Activated CD4-positive, alpha-beta memory T cell treated with anti-CD3 and anti-CD28 coated beads, Interleukin-2, amount 10 ng/mL, durations not matched to agents 7 days and 5 days (primary cell): Measurements from ENCODE around the gene KRT9. TPM values are rescaled to one million over a fixed set of nuclear protein-coding genes. Genes with fewer than 3 reads are reported as not detected.
"Not testable (repeated sequence)": the region's sequence is repeated elsewhere in the genome, so short reads cannot be mapped to it uniquely, and the experiment has no call there.

Experiments used
- CTCF ChIA-PET: fragments of 350-600 bp; sonication (Branson Sonifier 250); formaldehyde crosslinking; loops from one replicate; lab custom pipeline; 2021; ENCODE audit warnings: antibody characterized with exemption, inconsistent platforms; lab: Charles Lee
- POLR2A ChIA-PET: fragments of 350-600 bp; sonication (Branson Sonifier 250); formaldehyde crosslinking; loops from one replicate; lab custom pipeline; 2021; ENCODE audit warnings: antibody characterized with exemption; lab: Charles Lee
- DNase-seq: peaks from one replicate; pipeline ENCODE4 v3.0.0-alpha.2; 2020
- H3K27ac Mint-ChIP-seq: one replicate; pipeline ENCODE4 v1.8.0; 2021; ENCODE audit warnings: mild to moderate bottlenecking, mixed read lengths
- H3K27me3 Mint-ChIP-seq: one replicate; pipeline ENCODE4 v1.8.0; 2021; ENCODE audit warnings: mixed read lengths
- H3K36me3 Mint-ChIP-seq: one replicate; pipeline ENCODE4 v1.8.0; 2021; ENCODE audit warnings: low read depth, mixed read lengths
- H3K4me1 Mint-ChIP-seq: one replicate; pipeline ENCODE4 v1.8.0; 2021; ENCODE audit warnings: mixed read lengths
- H3K4me3 Mint-ChIP-seq: one replicate; pipeline ENCODE4 v1.8.0; 2021; ENCODE audit warnings: mild to moderate bottlenecking, mixed read lengths
- H3K9me3 Mint-ChIP-seq: one replicate; pipeline ENCODE4 v1.8.0; 2021; ENCODE audit warnings: mixed read lengths
- total RNA-seq, 2 experiments: library from RNA; stranded (reverse); gene quantifications; one replicate each; pipeline ENCODE4 v1.2.3, GENCODE V29; 2021

KRT9 gene
- not detected for total RNA-seq

- peaks cover 12% of the 10 kb centered on the region for H3K9me3 Mint-ChIP-seq
- H3K4me1 Mint-ChIP-seq: peaks cover 6% of the 10 kb centered on the region
- H3K4me3 Mint-ChIP-seq: no peak within 1 kb of the TSS
- CTCF ChIA-PET: interaction anchor here (0.8 to 3.0 kb wide), 3 partner anchors 23 to 91 kb away, joined by 3 to 9 read pairs (median 5); no protein-coding TSS in a partner anchor
- DNase-seq: no peak
- peaks cover 6% of the 10 kb centered on the region for H3K36me3 Mint-ChIP-seq
- H3K27me3 Mint-ChIP-seq: peaks cover 24% of the 10 kb centered on the region
- H3K27ac Mint-ChIP-seq: no peak within 1 kb of the TSS
- POLR2A ChIA-PET: no interaction called here
Observed at GRCh38 chr17:41571561-41572434, at the start of gene KRT9. KRT9 (minus strand) TSS chr17:41572059; CDS start chr17:41571992, 67 bp downstream.

GRCh38 chr17:41621435-41621817 lies 49.6 kb upstream of the KRT9 start:
- H3K9me3 Mint-ChIP-seq, POLR2A ChIA-PET, H3K4me3 Mint-ChIP-seq, DNase-seq, H3K27ac Mint-ChIP-seq, H3K4me1 Mint-ChIP-seq, H3K27me3 Mint-ChIP-seq, H3K36me3 Mint-ChIP-seq: not testable (repeated sequence)
- CTCF ChIA-PET: interaction anchor here (0.9 kb wide), 1 partner anchor 41 kb away, joined by 3 read pairs; no protein-coding TSS in a partner anchor

GRCh38 chr17:41620583-41621434 lies 49.0 kb upstream of the KRT9 start:
- Mint-ChIP-seq H3K27me3 (no peaks in the 10 kb centered on the region), H3K36me3 (no peaks in the 10 kb centered on the region), H3K4me1 (no peaks in the 10 kb centered on the region), H3K9me3 (no peaks in the 10 kb centered on the region), H3K4me3 (no peak overlapping the region), H3K27ac (no peak overlapping the region)
- ChIA-PET CTCF (interaction anchor here (0.8 to 0.9 kb wide), 2 partner anchors 28 to 42 kb away, joined by 3 read pairs; no protein-coding TSS in a partner anchor), POLR2A (no interaction called here)
- no peak for DNase-seq

GRCh38 chr17:41619927-41620582 lies 48.2 kb upstream of the KRT9 start:
- H3K4me1 Mint-ChIP-seq, H3K9me3 Mint-ChIP-seq, H3K27ac Mint-ChIP-seq, H3K36me3 Mint-ChIP-seq, H3K4me3 Mint-ChIP-seq, DNase-seq, POLR2A ChIA-PET, H3K27me3 Mint-ChIP-seq: not testable (repeated sequence)
- CTCF ChIA-PET: interaction anchor here (0.8 to 0.9 kb wide), 2 partner anchors 29 to 43 kb away, joined by 3 read pairs; no protein-coding TSS in a partner anchor

GRCh38 chr17:41619036-41619926 lies 47.4 kb upstream of the KRT9 start:
- Mint-ChIP-seq H3K4me3 (no peak overlapping the region), H3K4me1 (no peaks in the 10 kb centered on the region), H3K9me3 (no peaks in the 10 kb centered on the region), H3K36me3 (no peaks in the 10 kb centered on the region), H3K27me3 (no peaks in the 10 kb centered on the region), H3K27ac (no peak overlapping the region)
- ChIA-PET POLR2A (no interaction called here), CTCF (no interaction called here)
- no peak for DNase-seq

- Mint-ChIP-seq H3K4me1 (no peaks in the 10 kb centered on the region), H3K4me3 (no peak overlapping the region), H3K36me3 (no peaks in the 10 kb centered on the region), H3K27me3 (no peaks in the 10 kb centered on the region), H3K27ac (no peak overlapping the region), H3K9me3 (no peaks in the 10 kb centered on the region)
- POLR2A ChIA-PET: no interaction called here
- CTCF ChIA-PET: no interaction called here
- DNase-seq: no peak
Observed at GRCh38 chr17:41618341-41619035, 46.6 kb upstream of the KRT9 start.

GRCh38 chr17:41617698-41618097 lies 45.8 kb upstream of the KRT9 start:
- Mint-ChIP-seq H3K4me1 (no peaks in the 10 kb centered on the region), H3K36me3 (no peaks in the 10 kb centered on the region), H3K27ac (no peak overlapping the region), H3K4me3 (no peak overlapping the region), H3K27me3 (no peaks in the 10 kb centered on the region), H3K9me3 (no peaks in the 10 kb centered on the region)
- POLR2A ChIA-PET: no interaction called here
- DNase-seq: no peak
- CTCF ChIA-PET: no interaction called here

GRCh38 chr17:41617136-41617535 lies 45.3 kb upstream of the KRT9 start:
- POLR2A ChIA-PET: no interaction called here
- CTCF ChIA-PET: no interaction called here
- Mint-ChIP-seq H3K27ac (no peak overlapping the region), H3K4me1 (no peaks in the 10 kb centered on the region), H3K36me3 (no peaks in the 10 kb centered on the region), H3K4me3 (no peak overlapping the region), H3K9me3 (no peaks in the 10 kb centered on the region), H3K27me3 (no peaks in the 10 kb centered on the region)
- DNase-seq: no peak

- CTCF ChIA-PET, H3K27me3 Mint-ChIP-seq, H3K36me3 Mint-ChIP-seq, H3K4me1 Mint-ChIP-seq, H3K27ac Mint-ChIP-seq, H3K9me3 Mint-ChIP-seq, DNase-seq, POLR2A ChIA-PET, H3K4me3 Mint-ChIP-seq: not testable (repeated sequence)
Observed at GRCh38 chr17:41616486-41616885, 44.6 kb upstream of the KRT9 start.

GRCh38 chr17:41615454-41615853 lies 43.6 kb upstream of the KRT9 start:
- POLR2A ChIA-PET: no interaction called here
- H3K4me3 Mint-ChIP-seq: no peak overlapping the region
- CTCF ChIA-PET: no interaction called here
- H3K9me3 Mint-ChIP-seq: no peaks in the 10 kb centered on the region
- H3K27ac Mint-ChIP-seq: no peak overlapping the region
- H3K4me1 Mint-ChIP-seq: no peaks in the 10 kb centered on the region
- H3K27me3 Mint-ChIP-seq: no peaks in the 10 kb centered on the region
- H3K36me3 Mint-ChIP-seq: no peaks in the 10 kb centered on the region
- no peak for DNase-seq

GRCh38 chr17:41614767-41615166 lies 42.9 kb upstream of the KRT9 start:
- H3K27me3 Mint-ChIP-seq, CTCF ChIA-PET, DNase-seq, H3K9me3 Mint-ChIP-seq, H3K4me1 Mint-ChIP-seq, H3K36me3 Mint-ChIP-seq, H3K4me3 Mint-ChIP-seq, POLR2A ChIA-PET, H3K27ac Mint-ChIP-seq: not testable (repeated sequence)

- Mint-ChIP-seq H3K36me3 (no peaks in the 10 kb centered on the region), H3K9me3 (no peaks in the 10 kb centered on the region), H3K27ac (no peak overlapping the region), H3K4me1 (no peaks in the 10 kb centered on the region), H3K4me3 (no peak overlapping the region), H3K27me3 (peaks cover under 1% of the 10 kb centered on the region)
- no peak for DNase-seq
- ChIA-PET CTCF (no interaction called here), POLR2A (no interaction called here)
Observed at GRCh38 chr17:41614098-41614497, 42.2 kb upstream of the KRT9 start.
